Amniotic stem cell (primary cell): ENCODE measurements around the gene TRAF3IP3.

ENCODE experiments used
- DNase-seq: peaks from one replicate; lab custom pipeline; 2025; lab: John Stamatoyannopoulos, UW

The TRAF3IP3 gene, protein sequence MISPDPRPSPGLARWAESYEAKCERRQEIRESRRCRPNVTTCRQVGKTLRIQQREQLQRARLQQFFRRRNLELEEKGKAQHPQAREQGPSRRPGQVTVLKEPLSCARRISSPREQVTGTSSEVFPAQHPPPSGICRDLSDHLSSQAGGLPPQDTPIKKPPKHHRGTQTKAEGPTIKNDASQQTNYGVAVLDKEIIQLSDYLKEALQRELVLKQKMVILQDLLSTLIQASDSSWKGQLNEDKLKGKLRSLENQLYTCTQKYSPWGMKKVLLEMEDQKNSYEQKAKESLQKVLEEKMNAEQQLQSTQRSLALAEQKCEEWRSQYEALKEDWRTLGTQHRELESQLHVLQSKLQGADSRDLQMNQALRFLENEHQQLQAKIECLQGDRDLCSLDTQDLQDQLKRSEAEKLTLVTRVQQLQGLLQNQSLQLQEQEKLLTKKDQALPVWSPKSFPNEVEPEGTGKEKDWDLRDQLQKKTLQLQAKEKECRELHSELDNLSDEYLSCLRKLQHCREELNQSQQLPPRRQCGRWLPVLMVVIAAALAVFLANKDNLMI

DNA sequence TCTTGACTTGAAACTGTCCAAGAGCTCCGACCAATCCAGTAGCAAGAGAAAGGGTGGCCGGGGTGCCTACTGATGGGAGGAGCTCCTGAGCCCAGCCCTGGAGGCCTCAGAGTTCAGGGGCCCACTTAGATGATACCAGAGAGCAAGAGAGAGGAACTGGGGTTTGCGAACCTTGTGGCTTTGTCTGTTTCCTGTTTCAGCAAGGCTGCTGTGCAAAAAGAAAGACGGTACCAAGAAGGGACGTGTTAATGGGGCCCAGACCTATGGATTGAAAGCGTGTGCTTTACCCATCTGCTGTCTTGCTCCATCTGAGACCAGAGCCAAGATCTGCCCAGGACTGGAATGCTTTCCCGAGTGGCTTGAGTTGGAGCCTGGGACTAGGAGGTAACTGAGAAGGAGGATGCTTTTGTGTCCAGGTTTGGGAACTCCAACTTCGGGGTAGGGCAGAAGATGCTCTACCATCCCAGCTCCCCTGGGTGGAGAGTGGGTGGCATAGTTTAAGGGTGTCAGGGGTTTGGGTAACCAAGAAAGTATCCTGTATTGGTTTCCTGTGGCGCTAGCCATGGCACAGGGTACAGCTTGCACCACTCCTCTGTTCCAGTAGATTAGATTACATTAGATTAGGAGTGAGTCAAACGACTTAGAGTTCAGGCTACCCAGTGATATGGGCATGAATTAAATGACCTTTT, at the start of gene TRAF3IP3:
Gene TRAF3IP3 (plus strand): TSS at position 128 of the 689 bp plus-strand sequence. CDS start 3,987 bp downstream, outside the sequence.
- DNase-seq: no peak

DNA sequence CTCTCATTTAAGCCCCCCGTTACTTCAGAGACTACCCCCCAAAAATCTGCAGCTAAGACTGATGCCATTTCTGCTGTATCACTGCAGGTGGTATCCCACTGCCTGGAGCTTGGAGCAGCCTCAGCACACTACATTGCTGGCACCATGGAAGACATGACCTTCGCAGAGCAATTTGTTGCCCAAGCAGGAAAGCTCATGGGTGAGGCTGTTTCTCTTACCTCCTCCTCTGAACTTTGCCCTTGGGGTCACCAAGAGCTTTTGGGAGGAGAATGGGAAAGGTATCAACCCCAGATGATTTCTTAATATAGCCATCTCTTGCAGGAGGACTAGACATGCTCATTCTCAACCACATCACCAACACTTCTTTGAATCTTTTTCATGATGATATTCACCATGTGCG, 49.2 kb upstream of the TRAF3IP3 start:
- no peak for DNase-seq

DNA sequence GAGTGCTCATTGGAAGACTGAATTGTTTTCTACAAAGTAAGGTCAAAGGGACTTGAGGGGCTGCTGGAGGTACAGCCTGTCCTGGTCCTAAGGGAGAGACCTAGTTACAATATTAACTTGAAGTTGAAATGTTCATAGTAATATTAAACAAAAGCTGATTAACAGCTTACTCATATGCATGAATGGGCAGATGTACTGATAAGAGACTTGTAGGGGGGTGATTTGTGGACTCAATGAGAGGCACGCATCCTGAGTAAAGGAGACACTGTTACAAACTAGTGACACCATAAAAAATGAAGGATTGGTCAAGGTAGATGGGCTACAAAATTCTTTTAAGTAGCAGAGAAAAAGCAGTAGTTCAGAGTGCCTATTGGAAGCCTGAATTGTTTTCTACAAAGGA, 48.5 kb upstream of the TRAF3IP3 start:
- DNase-seq: no peak

DNA sequence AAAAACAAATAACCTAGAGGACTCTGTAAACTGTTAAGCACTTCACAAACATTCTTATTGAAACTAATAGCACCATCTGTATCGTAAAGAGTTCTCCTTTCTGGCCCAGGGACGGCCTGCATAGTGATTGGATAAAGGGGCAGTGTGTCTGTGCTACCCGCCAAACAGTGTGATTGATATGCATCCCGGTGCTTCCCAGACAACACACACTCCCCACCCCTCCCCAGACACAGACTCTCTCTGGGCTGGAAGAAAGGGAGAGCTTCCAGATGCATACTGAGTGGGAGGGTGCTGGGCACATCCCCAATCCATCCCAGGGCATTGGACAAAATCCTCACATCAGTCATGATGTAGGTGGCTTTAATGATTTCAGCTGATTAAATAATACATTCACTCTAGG, 47.6 kb upstream of the TRAF3IP3 start:
- no peak for DNase-seq

DNA sequence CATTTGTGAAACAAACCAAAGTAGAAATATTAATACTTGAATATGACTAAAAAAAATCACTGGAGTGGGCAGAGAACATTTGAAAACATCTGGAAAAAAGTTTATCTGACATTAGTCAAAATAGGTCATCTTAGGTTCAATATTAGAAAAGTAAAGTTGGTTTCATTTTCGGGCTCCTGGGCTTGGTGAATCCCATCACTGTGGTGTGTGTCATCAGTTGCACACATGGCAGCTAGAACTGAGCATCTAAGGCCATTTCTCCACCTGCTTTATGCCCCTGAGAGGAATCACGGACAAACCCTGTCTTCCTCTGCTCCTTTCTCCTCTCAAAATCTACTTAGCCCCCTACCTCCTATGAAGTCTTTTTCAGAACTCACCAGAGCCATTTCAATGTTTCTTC, 45.8 kb upstream of the TRAF3IP3 start:
- no peak for DNase-seq

DNA sequence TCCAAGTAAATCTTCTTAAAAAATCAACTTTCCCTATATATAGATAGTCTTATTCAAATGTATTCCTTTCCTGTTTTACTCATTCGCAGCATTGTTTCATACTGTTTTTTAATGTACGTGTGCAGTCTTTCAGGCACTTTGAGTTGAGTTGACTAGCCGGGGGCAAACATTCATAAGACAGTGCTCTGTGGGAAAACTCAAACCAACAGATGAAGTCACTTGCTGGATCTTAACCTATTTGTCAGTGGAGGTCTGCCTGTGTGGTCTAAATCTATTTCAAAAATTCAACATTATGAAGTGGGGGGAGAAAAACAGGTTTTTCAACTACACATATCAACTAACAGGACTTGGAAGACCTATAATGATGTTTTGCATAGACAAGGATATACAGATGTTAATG, 45.0 kb upstream of the TRAF3IP3 start:
- no peak for DNase-seq

DNA sequence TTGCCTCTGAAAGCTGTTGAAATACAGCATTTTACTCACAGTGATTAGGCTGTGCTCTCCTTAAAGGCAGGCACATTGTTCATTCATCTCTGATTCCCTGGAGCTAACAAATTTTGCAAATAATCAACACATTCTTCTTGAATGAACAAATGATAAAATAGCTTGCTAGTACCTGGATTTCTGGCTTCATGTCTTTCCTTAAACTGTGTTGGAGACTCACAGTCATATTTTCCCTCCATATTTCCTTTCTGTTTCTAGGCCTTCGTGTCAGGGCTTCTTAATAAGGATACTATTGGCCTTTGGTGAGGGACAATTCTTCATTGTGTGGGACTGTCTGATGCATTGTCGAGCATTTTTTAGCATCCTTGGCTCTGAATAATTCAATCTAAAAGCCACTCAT, 41.5 kb upstream of the TRAF3IP3 start:
- DNase-seq: no peak

DNA sequence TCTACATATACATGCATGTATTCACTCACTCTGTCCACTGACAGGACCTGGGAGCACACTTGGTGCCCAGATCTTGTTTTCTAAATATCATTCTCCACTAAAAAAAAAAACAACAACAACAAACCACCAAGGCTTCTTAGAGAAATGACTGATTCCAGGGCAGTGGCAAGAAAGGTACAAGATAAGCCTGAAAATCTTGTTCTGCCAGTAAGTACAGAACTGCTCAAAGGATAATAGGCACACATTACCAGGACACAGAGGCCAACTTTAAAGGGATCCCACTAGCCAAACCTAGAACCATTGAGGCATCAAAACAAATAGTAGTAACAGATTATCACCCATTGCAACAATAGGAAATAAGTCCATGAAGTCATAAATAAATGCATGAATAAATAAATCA, 40.5 kb upstream of the TRAF3IP3 start:
- DNase-seq: no peak

DNA sequence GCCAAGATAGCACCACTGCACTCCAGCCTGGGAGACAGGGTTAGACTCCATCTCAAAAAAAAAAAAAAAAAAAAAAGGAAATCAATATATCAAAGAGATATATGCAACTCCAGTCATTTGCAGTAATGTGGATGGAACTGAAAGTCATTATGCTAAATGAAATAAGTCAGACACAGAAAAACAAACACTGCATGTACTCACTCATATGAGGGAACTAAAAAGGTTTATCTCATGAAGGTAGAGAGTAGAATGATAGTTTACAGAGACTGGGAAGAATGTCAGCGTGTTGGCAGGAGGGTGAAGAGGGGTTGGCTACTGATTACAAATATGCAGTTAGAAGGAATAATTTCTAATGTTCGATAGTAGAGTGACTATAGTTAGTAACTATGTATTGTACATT, 38.0 kb upstream of the TRAF3IP3 start:
- DNase-seq: no peak

DNA sequence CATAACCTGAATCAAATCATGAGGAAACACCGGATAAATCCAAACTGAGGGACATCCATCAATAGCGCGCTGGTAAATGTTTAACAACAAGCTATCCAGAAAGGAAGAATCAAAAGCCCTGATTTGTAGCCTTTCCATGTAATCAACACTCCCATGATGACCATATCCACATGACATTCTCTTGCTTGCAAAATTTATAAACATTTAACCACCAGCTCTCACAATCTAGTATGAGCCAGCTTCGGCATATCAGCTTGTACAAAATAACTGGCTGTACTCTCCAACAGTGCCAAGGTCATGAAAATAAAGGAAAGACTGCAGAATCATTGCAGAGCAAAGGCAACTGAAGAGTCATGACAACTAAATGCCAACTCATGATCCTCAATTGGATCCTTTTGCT, 35.5 kb upstream of the TRAF3IP3 start:
- no peak for DNase-seq

DNA sequence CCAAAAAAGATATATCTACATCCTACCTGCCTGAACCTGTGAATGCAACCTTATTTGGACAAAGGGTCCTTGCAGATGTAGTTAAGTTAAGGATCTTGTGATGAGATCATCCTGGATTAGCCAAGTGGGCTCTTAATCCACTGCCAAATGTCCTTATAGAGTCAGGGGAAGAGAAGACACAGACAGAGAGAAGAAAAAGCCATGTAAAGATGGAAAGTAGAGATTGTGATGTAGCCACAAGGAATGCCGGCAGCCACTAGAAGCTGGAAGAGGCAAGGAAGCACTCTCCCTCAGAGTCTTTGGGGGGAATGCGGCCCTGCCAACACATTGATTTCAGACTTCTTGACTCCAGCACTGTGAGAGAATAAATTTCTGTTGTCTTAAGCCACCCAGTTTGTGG, 35.0 kb upstream of the TRAF3IP3 start:
- DNase-seq: no peak

DNA sequence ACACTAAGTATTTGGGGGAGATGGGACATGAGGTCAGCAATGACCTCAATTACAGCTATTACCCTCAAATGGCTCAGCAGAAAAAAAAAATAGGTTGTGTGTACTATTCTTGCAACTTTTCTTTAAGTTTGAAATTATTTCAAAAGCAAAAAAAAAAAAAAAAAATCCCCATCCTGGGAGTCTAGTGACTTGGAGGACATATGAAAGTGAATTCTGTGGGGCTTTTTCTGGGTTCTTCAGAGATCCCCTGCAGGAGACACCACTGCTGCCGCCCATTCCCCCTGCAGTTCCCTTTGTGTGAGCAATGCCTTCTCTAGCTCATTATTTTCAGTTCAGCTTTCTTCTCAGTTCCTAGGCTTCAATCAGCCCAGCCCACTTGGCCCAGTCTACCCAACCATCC, 34.5 kb upstream of the TRAF3IP3 start:
- no peak for DNase-seq

DNA sequence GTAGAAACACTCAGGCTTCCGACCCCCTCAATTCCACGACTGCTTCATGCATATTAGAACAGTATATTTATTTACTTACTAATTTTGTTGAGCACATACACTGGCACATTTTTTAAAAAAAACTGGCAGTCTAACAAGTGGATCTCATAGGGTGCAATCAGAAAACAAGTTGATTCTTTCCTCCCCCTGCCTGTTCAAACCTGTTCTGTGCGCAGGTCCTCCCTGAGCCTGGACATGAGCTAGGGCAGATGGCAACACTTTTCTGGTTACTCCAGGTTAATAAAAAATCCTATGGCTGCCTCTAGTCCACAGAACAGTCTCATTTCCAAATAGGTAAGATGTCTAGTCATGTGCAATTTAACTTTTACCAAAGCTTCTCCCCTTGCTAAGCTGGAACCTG, 32.6 kb upstream of the TRAF3IP3 start:
- DNase-seq: no peak

DNA sequence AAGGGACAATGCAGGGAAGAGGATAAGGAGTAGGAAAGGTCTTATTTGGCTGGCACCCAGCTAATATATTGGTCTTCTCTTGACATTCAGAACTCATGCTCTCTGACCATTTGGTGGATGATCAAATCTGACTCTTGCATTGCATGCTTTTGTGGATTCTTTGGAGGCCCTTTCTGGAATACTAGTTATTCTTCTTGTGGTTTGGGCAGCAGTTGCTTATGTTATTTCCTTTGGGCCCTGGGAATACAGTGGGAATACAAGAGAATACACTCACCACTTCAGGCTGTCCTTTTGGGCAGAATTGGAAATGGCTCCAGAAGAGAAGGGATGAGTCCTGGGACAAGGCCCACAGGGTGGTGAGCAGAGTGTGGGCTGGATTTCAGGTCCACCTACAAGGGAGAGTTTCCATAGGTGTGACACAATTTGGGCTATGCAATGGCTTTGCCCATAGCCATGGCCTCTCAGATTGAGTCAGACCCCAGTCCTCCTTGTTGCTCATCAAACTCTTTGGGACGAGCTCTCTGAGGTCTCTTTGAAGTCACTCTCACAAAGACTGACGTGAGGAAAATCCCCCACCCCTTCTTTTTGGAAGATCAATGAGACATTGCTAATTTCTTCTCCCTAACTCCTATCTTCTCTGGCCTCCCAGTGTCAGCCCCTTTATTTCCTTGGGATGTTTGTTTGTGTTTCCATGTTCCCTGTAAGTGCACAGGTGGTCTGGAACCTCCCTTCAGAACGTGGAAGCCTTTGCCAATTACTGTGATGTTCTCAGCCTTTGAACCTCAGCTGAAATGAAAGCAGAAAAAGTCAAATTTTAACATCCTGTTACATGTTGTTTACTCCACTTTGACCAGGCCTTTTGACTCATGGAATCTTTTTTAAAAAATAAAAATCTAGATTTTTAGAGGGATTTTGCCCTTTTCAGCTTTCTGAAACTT, 31.8 kb upstream of the TRAF3IP3 start:
- no peak for DNase-seq

DNA sequence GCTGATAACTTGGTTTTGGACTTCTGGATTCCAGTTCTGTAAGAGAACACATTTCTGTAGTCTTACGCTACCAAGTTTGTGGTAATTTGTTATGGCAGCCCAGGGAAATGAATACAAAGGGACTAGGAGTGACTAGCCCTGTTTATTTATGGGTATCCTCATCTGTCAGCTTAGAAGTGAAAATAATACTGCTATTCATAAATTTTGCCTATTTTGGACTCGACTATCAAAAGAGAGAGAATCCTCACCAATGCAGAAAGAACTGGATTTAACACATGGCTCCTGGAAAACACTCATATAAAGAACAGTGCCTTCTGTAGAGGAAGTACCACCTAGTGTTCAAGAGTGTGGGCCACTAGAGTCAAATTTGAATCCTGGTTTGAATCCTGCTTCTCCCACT, 28.6 kb upstream of the TRAF3IP3 start:
- DNase-seq: no peak

DNA sequence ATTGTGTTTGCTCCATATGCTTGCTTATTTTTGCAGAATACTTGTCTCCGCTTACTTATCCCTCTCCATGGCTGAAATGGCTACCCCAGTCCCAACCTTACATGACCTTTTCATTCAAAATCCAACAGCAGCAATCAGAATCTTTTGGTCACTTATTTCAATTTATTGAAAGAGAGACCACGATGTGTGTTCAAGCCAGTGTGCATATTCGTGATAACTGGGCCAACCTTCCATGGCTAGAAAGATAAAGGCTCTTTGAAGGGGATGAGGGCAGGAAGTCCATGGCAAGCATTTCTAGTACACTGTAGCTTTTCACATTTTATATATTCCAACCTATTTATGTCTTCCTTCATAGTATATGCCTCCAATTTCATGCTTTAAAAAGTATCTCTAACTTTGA, 28.1 kb upstream of the TRAF3IP3 start:
- no peak for DNase-seq

DNA sequence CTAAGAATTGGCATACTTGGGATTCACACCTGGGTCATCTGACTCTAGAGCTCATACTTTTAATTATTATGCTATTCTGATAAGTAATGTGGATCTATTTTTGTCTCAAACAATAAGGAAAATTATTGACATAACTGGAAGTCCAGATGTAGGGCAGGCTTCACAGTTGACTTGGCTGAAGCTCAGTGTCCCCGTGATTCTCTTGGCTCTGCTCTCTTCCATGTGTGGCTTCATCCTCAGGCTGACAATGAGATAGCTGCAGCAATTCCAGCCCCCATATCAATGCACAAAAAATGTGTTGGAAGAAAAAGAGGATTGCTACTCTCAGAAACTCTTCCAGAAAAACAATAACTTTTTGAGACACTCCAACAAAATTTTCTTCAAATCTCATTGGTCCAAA, 27.4 kb upstream of the TRAF3IP3 start:
- DNase-seq: no peak

DNA sequence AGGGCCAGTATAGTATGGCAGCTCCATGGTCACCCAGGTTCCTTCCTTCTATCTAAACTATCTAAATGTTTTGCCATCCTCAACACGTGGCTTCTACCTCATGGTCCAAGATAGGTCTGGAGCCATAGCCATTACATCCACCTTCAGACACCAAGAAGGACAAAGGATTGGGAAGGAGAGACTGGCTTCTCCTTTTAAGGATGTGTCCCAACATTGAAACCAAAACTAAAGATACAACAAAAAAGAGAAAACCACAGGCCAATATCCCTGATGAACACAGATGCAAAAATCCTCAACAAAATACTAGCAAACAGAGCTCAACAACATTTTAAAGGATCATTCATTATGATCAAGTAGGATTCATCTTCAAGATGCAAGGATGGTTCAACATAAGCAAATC, 26.4 kb upstream of the TRAF3IP3 start:
- no peak for DNase-seq

DNA sequence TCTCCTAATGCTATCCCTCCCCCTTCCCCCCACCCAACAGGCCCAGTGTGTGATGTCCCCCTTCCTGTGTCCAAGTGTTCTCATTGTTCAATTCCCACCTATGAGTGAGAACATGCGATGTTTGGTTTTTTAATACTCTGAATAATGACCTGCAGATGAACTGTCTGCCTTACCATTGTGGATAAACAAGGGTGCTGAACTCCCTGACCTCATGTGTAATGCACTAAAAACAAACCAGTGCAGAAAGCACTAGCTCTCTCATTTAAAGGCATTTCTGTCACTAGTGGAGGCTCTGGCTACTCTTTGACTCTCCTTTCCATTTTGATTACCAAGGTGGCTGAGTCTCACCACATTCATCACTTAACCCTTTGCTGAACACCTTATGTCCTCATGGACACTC, 23.1 kb upstream of the TRAF3IP3 start:
- DNase-seq: no peak

DNA sequence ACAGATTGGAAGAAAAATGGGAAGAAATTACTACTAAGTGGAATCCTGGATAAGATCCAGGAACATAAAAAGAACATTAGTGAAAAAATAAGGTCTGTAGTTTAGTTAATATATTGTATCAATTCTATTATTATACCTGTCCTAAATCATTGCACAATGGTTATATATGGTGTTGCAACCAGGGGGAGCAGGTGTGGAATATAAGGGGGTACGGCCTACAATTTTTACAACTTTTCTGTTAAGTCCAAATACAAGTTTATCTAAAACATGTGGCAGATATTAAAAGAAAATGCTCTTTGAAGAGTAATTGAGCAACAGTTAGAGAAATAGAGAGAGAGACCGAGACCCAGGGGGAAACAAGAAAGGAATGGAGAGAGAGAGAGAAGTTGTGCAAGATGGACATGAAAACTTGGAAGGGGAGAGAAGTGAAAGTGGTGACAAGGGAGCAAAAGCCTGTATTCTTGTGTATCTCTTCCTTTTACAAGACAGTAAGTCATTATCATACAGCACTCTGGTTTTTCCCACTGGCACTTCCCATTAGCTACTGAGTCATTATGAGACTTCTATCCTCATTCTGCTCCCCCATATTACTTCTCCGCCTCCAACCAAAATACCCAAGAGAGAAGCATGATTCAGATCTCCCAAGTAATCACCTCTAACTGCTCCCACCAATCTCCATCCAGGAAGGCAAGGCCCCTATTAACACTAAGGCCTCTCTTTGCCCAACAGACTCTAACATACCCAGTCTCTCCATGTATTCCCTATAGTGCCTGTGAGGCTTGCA, 22.3 kb upstream of the TRAF3IP3 start:
- DNase-seq: no peak

DNA sequence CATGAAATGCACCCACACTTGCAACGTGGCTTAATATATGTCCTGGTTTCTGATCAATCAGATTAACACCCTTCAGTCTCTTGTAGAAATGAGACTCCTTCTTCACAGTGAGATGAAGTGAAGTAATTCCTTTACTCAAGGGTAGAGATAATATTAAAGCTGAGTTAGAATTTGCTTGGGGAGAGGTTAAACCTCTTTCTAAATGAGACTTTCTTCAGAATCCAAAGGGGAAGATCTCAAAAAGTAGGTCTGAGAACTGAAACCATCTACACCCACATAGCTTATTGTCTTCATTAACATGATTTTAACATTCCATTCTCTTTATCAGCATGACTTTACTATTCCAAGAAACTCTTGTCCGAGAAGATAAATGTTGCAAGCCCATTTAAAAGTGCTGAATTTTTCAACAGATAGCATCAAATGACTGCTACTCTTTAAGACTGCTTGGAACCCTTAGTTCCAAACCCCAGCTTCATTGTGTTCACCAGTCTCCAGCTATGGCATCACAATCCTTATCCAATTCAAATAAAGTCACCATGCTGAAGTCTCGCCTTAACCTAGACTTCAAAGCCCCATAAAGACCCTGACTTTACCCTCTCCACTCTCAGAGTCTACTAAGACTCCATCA, 19.2 kb upstream of the TRAF3IP3 start:
- no peak for DNase-seq
